SK-N-SH treated with all-trans-retinoic acid at 6 μM for 48 hours (cell line): ENCODE data around the gene SLC10A2.

Source experiments
- ARNTL ChIP-seq: fragments of 450-650 bp; formaldehyde crosslinking; IDR thresholded peaks from 2 replicates; pipeline ENCODE4 v1.5.0; 2020; ENCODE audit warnings: low read depth, mild to moderate bottlenecking, moderate library complexity, borderline replicate concordance
- CREB5 ChIP-seq: fragments of 250-450 bp; sonication (Bioruptor Pico); IDR thresholded peaks from 2 replicates; pipeline ENCODE4 v1.5.1; 2020; ENCODE audit warnings: low read depth, mild to moderate bottlenecking, moderate library complexity
- CSDC2 ChIP-seq: fragments of 250-450 bp; sonication (Bioruptor Pico); IDR thresholded peaks from 2 replicates; pipeline ENCODE4 v1.5.0; 2020; ENCODE audit warnings: mild to moderate bottlenecking, moderate library complexity
- ESRRG ChIP-seq: fragments of 250-450 bp; sonication (Bioruptor Pico); IDR thresholded peaks from 2 replicates; pipeline ENCODE4 v1.6.1; 2021; ENCODE audit warnings: mild to moderate bottlenecking
- GLIS3 ChIP-seq: fragments of 250-450 bp; sonication (Bioruptor Pico); IDR thresholded peaks from 2 replicates; pipeline ENCODE4 v1.5.0; 2020; ENCODE audit warnings: mild to moderate bottlenecking, moderate library complexity
- ISL1 ChIP-seq: fragments of 250-450 bp; sonication (Bioruptor Pico); IDR thresholded peaks from 2 replicates; pipeline ENCODE4 v2.1.2; 2022; ENCODE audit warnings: mild to moderate bottlenecking, moderate library complexity
- PATZ1 ChIP-seq: fragments of 250-450 bp; sonication (Bioruptor Pico); IDR thresholded peaks from 2 replicates; pipeline ENCODE4 v1.8.0; 2020; ENCODE audit warnings: mild to moderate bottlenecking, moderate library complexity, borderline replicate concordance
- POU6F1 ChIP-seq: fragments of 250-450 bp; sonication (Bioruptor Pico); IDR thresholded peaks from 2 replicates; pipeline ENCODE4 v1.8.0; 2021; ENCODE audit warnings: low read depth, mild to moderate bottlenecking, moderate library complexity, borderline replicate concordance
- TCF4 ChIP-seq: fragments of 250-450 bp; sonication (Bioruptor Pico); IDR thresholded peaks from 2 replicates; pipeline ENCODE4 v1.8.0; 2021; ENCODE audit warnings: mild to moderate bottlenecking, moderate library complexity, borderline replicate concordance
- TSHZ2 ChIP-seq: fragments of 250-450 bp; sonication (Bioruptor Pico); IDR thresholded peaks from 2 replicates; pipeline ENCODE4 v1.5.0; 2020; ENCODE audit warnings: mild to moderate bottlenecking, moderate library complexity
- ZC3H10 ChIP-seq: fragments of 250-450 bp; sonication (Bioruptor Pico); IDR thresholded peaks from 2 replicates; pipeline ENCODE4 v1.5.1; 2021; ENCODE audit warnings: mild to moderate bottlenecking, moderate library complexity
- ZFP30 ChIP-seq: fragments of 450-650 bp; formaldehyde crosslinking; IDR thresholded peaks from 2 replicates; pipeline ENCODE4 v1.5.0; 2022; ENCODE audit warnings: mild to moderate bottlenecking, moderate library complexity
- ZNF565 ChIP-seq: fragments of 450-650 bp; formaldehyde crosslinking; conservative IDR thresholded peaks from 2 replicates; pipeline ENCODE4 v1.5.0; 2020; ENCODE audit warnings: low read depth, mild to moderate bottlenecking, moderate library complexity

- TF ChIP-seq CREB5 (CRISPR knock-in tag) (no peak), ESRRG (CRISPR knock-in tag) (no peak), GLIS3 (no peak), ARNTL (no peak), ZFP30 (no peak), ZC3H10 (CRISPR knock-in tag) (no peak), ZNF565 (CRISPR knock-in tag) (no peak), PATZ1 (CRISPR knock-in tag) (no peak), TCF4 (CRISPR knock-in tag) (no peak), CSDC2 (CRISPR knock-in tag) (no peak), POU6F1 (no peak), ISL1 (no peak), TSHZ2 (CRISPR knock-in tag) (no peak)
These were observed 4.1 kb downstream of the SLC10A2 start for GRCh38 chr13:103062079-103062478.
